HL-60 (cell line): ENCODE results near the gene NPAS1.

Experiments used
- CTCF ChIP-seq: IDR thresholded peaks from one replicate; pipeline ENCODE4 v1.5.1; 2011; ENCODE audit warnings: low read length, control low read depth, inconsistent platforms; ENCODE audit not compliant: insufficient read depth
- POLR2AphosphoS5 ChIP-seq: IDR thresholded peaks from 2 replicates; pipeline ENCODE4 v1.6.1; 2012; ENCODE audit warnings: low read depth
- REST ChIP-seq: IDR thresholded peaks from 2 replicates; pipeline ENCODE4 v1.6.1; 2012; ENCODE audit warnings: low read depth; ENCODE audit not compliant: insufficient replicate concordance
- SPI1 ChIP-seq: IDR thresholded peaks from 2 replicates; pipeline ENCODE4 v1.6.1; 2012; ENCODE audit warnings: low read depth, mild to moderate bottlenecking, borderline replicate concordance

GRCh38 chr19:46992699-46993535 is 26.7 kb upstream of the NPAS1 start:
- TF ChIP-seq CTCF (no peak), REST (no peak), POLR2AphosphoS5 (no peak), SPI1 (no peak)
